Coronary artery (tissue), 2 donors: Measurements from ENCODE around the gene CEACAM16.
A peak's percentile ranks its signal among the peaks of the same experiment; 100 is the strongest.

Experiments
- DNase-seq: peaks from one replicate; pipeline ENCODE4 v3.0.0-alpha.2; 2017; ENCODE audit warnings: low spot score
- H3K27ac ChIP-seq, 2 donors: fragments of 200-600 bp; sonication (generic); one replicate each; pipeline ENCODE4 v1.5.1; 2016 to 2019
- H3K4me3 ChIP-seq: fragments of 200-600 bp; sonication (generic); 2 replicates; pipeline ENCODE4 v1.5.1; 2016; ENCODE audit warnings: mild to moderate bottlenecking, moderate library complexity
- CTCF ChIP-seq: fragments of 200-600 bp; sonication (generic); IDR thresholded peaks from one replicate; pipeline ENCODE4 v1.5.1; 2019; ENCODE audit warnings: antibody characterized with exemption

Gene CEACAM16

GRCh38 chr19:44752816-44753625, 54.1 kb downstream of the CEACAM16 start:
- Histone ChIP-seq H3K27ac (peak overlapping the region; percentile 79 to 90), H3K4me3 (peak overlapping the region; percentile 68)
- no peak for TF ChIP-seq CTCF
- peak; percentile 92 for DNase-seq

DNA sequence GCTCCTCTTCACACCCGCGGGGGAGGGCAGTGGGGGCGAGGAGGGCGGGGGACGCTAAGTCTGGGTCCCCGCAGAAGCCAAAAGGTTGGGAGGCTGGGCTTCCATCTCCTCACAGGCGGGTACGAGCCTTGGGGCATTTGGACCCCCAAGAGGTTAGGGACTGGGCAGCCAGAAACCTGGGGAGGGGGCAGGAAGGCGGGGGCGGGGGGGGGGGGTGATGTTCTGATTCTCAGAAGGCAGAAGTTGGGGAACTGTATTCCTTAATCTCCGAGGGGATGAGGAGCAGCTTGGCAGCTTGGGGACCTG, 54.6 kb downstream of the CEACAM16 start:
- peak overlapping the region; percentile 79 to 90 for H3K27ac ChIP-seq
- TF ChIP-seq CTCF: no peak
- peak overlapping the region; percentile 68 for H3K4me3 ChIP-seq

GRCh38 chr19:44753932-44754749, 55.2 kb downstream of the CEACAM16 start:
- peak; percentile 92 for DNase-seq
- peak overlapping the region; percentile 68 for H3K4me3 ChIP-seq

More for the DNA sequence above, 54.6 kb downstream of the CEACAM16 start:
- DNase-seq: no peak

DNA sequence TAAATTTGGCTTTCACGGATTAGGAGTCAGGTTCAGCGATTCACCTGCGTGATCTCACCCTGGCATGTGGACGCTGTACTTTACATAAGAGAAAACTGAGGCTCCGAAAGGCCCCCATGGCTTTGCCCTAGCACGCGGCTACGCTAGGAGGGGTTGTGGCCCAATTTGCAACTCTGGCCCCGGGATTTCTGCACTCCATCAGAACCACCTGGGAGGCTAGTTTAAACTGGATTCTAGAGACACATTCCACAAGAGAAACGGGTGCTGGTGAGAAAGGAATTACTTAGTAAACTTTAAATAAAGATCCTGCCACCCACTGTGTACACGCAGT, 55.8 kb downstream of the CEACAM16 start:
- TF ChIP-seq CTCF: no peak
- Histone ChIP-seq H3K27ac (peak overlapping the region; percentile 79 to 90), H3K4me3 (peak overlapping the region; percentile 68)
- DNase-seq: no peak

More at GRCh38 chr19:44753932-44754749, 55.2 kb downstream of the CEACAM16 start:
- no peak for TF ChIP-seq CTCF
- peak overlapping the region; percentile 79 to 90 for H3K27ac ChIP-seq

- no peak for TF ChIP-seq CTCF
- Histone ChIP-seq H3K27ac (peak overlapping the region; percentile 79 to 90), H3K4me3 (peak overlapping the region; percentile 68)
- DNase-seq: no peak
Observed at GRCh38 chr19:44755219-44755618, 56.3 kb downstream of the CEACAM16 start.

GRCh38 chr19:44756089-44756562, 57.2 kb downstream of the CEACAM16 start:
- DNase-seq: no peak
- H3K4me3 ChIP-seq: no peak overlapping the region
- TF ChIP-seq CTCF: no peak
- H3K27ac ChIP-seq: peak overlapping the region; percentile 38 to 89
